HG02884 (cell line): ENCODE measurements around the gene IGSF9.
A peak's percentile ranks its signal among the peaks of the same experiment; 100 is the strongest.
"Not testable (repeated sequence)": the region's sequence is repeated elsewhere in the genome, so short reads cannot be mapped to it uniquely, and the experiment has no call there.

ENCODE experiments used
- ATAC-seq: cut with Tn5 transposase; IDR thresholded peaks from one replicate; pipeline ENCODE4 v1.9.1; 2021; ENCODE audit warnings: mild to moderate bottlenecking, moderate library complexity; ENCODE audit not compliant: unreplicated experiment

The IGSF9 gene

GRCh38 chr1:159902541-159902940, 42.9 kb downstream of the IGSF9 start:
- ATAC-seq: no peak

- ATAC-seq: no peak
Measured at GRCh38 chr1:159900755-159901360, 44.6 kb downstream of the IGSF9 start.

GRCh38 chr1:159900086-159900680, 45.2 kb downstream of the IGSF9 start, which contains the start of gene CFAP45:
TSS of gene CFAP45 (minus strand) at chr1:159900165. CDS start at chr1:159900098, 67 bp downstream.
- no peak for ATAC-seq

- not testable (repeated sequence) for ATAC-seq
Measured at GRCh38 chr1:159899634-159900033, 45.8 kb downstream of the IGSF9 start.

- ATAC-seq: no peak
Measured at GRCh38 chr1:159898527-159898926, 46.9 kb downstream of the IGSF9 start.

- no peak for ATAC-seq
Measured at GRCh38 chr1:159897962-159898361, 47.5 kb downstream of the IGSF9 start.

- no peak for ATAC-seq
Measured at GRCh38 chr1:159896546-159896930, 48.9 kb downstream of the IGSF9 start.

GRCh38 chr1:159895836-159896545, 49.4 kb downstream of the IGSF9 start:
- ATAC-seq: no peak

GRCh38 chr1:159895286-159895685, 50.1 kb downstream of the IGSF9 start:
- ATAC-seq: no peak

- ATAC-seq: no peak
Measured at GRCh38 chr1:159892944-159893343, 52.5 kb downstream of the IGSF9 start.

- peak; percentile 46 for ATAC-seq
Measured at GRCh38 chr1:159891275-159892157, 53.9 kb downstream of the IGSF9 start.

- no peak for ATAC-seq
Measured at GRCh38 chr1:159890390-159890789, 55.0 kb downstream of the IGSF9 start.

- peak; percentile 94 for ATAC-seq
Measured at GRCh38 chr1:159889821-159890252, 55.6 kb downstream of the IGSF9 start.

- no peak for ATAC-seq
Measured at GRCh38 chr1:159889202-159889601, 56.2 kb downstream of the IGSF9 start.

- ATAC-seq: no peak
Measured at GRCh38 chr1:159884296-159884695, 61.1 kb downstream of the IGSF9 start.

- no peak for ATAC-seq
Measured at GRCh38 chr1:159883134-159883533, 62.3 kb downstream of the IGSF9 start.

GRCh38 chr1:159882527-159882862, 62.9 kb downstream of the IGSF9 start:
- no peak for ATAC-seq

GRCh38 chr1:159881622-159882526, 63.5 kb downstream of the IGSF9 start:
- ATAC-seq: no peak

GRCh38 chr1:159880430-159880829, 65.0 kb downstream of the IGSF9 start:
- ATAC-seq: no peak

- ATAC-seq: no peak
Measured at GRCh38 chr1:159879977-159880376, 65.4 kb downstream of the IGSF9 start.
